Activated T-helper 1 cell treated with anti-CD3 and anti-CD28 coated beads, Interleukin-12 subunit alpha, Interleukin-12 subunit beta, Interleukin-2, Interleukin-4 antibody, amounts not matched to agents 30 ng/mL and 10 ng/mL and 1 ng/mL, durations not matched to agents 14 hours and 24 hours and 36 hours (primary cell): Measurements from ENCODE around the gene DOCK10. TPM values are rescaled to one million over a fixed set of nuclear protein-coding genes. Genes with fewer than 3 reads are reported as not detected.

Experiments
- DNase-seq: peaks from one replicate; pipeline ENCODE4 v3.0.0; 2021; ENCODE audit warnings: low spot score
- H3K27ac Mint-ChIP-seq: one replicate; pipeline ENCODE4 v1.8.0; 2021; ENCODE audit warnings: mild to moderate bottlenecking, mixed read lengths
- H3K27me3 Mint-ChIP-seq: one replicate; pipeline ENCODE4 v1.8.0; 2022; ENCODE audit warnings: mild to moderate bottlenecking, moderate library complexity, mixed read lengths; ENCODE audit not compliant: insufficient read depth
- H3K36me3 Mint-ChIP-seq: one replicate; pipeline ENCODE4 v1.8.0; 2021; ENCODE audit warnings: low read depth, mixed read lengths
- H3K4me1 Mint-ChIP-seq: one replicate; pipeline ENCODE4 v1.8.0; 2021; ENCODE audit warnings: low read depth, mixed read lengths
- H3K4me3 Mint-ChIP-seq: one replicate; pipeline ENCODE4 v1.8.0; 2021; ENCODE audit warnings: mild to moderate bottlenecking, moderate library complexity, mixed read lengths
- H3K9me3 Mint-ChIP-seq: one replicate; pipeline ENCODE4 v1.8.0; 2021; ENCODE audit warnings: mixed read lengths
- intact Hi-C: fragments of 100-400 bp; cut with micrococcal nuclease; formaldehyde crosslinking; loops from one replicate; pipeline ENCODE4 v1.15.1; 2024
- total RNA-seq: library from RNA; stranded (reverse); gene quantifications from 2 replicates; pipeline ENCODE4 v1.2.3, GENCODE V29; 2022

Gene DOCK10
- total RNA-seq, 1 donor from 2014 or later: 159 TPM

DNA sequence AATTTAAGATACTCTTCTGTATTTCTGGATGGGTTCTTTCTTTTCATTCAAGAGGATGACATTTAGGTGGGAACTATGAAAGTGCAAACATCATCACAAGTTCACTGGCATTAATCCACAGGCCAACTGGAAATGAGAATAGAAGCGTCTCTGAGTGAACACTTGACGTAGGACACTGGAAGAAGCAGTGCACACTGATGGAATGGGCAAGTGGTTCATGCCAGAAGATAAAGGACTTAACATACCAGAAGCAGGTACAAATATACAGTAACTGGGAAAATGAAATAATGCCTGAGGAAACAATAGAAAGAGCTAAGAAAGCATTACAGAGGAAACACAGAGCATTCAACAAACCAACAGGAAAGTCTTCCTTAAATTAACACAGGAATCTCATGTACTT is 205.2 kb downstream of the DOCK10 start:
- Mint-ChIP-seq H3K4me1 (peaks cover 6% of the 10 kb centered on the region), H3K9me3 (peaks cover 7% of the 10 kb centered on the region), H3K4me3 (no peak overlapping the region), H3K27ac (no peak overlapping the region), H3K36me3 (peaks cover 70% of the 10 kb centered on the region), H3K27me3 (no peaks in the 10 kb centered on the region)
- no peak for DNase-seq
- intact Hi-C loops: loop anchor here (5.0 kb wide), 1 partner anchor 35 kb away; no protein-coding TSS in a partner anchor

GRCh38 chr2:224836263-224836662 is 206.0 kb downstream of the DOCK10 start:
- Mint-ChIP-seq H3K9me3 (peaks cover 7% of the 10 kb centered on the region), H3K4me3 (no peak overlapping the region), H3K27ac (no peak overlapping the region), H3K27me3 (no peaks in the 10 kb centered on the region), H3K36me3 (peaks cover 71% of the 10 kb centered on the region), H3K4me1 (peaks cover 6% of the 10 kb centered on the region)
- DNase-seq: no peak
- intact Hi-C loops: loop anchor here (5.0 kb wide), 1 partner anchor 34 kb away; no protein-coding TSS in a partner anchor

- no peak overlapping the region for H3K27ac Mint-ChIP-seq
- peaks cover 7% of the 10 kb centered on the region for H3K9me3 Mint-ChIP-seq
- no peak for DNase-seq
- no peak overlapping the region for H3K4me3 Mint-ChIP-seq
- H3K36me3 Mint-ChIP-seq: peaks cover 66% of the 10 kb centered on the region
- no peaks in the 10 kb centered on the region for H3K27me3 Mint-ChIP-seq
- H3K4me1 Mint-ChIP-seq: peaks cover 6% of the 10 kb centered on the region
- intact Hi-C loops: loop anchor here (2.0 to 5.0 kb wide), 2 partner anchors 33 to 45 kb away; no protein-coding TSS in a partner anchor
Measured at GRCh38 chr2:224835405-224835804, 206.9 kb downstream of the DOCK10 start.

- Mint-ChIP-seq H3K4me1 (no peaks in the 10 kb centered on the region), H3K27ac (no peak overlapping the region), H3K36me3 (peaks cover 64% of the 10 kb centered on the region), H3K4me3 (no peak overlapping the region), H3K9me3 (no peaks in the 10 kb centered on the region), H3K27me3 (no peaks in the 10 kb centered on the region)
- intact Hi-C loops: loop anchor here (2.0 kb wide), 1 partner anchor 43 kb away; no protein-coding TSS in a partner anchor
- no peak for DNase-seq
Measured at GRCh38 chr2:224833986-224834385, 208.3 kb downstream of the DOCK10 start.

DNA sequence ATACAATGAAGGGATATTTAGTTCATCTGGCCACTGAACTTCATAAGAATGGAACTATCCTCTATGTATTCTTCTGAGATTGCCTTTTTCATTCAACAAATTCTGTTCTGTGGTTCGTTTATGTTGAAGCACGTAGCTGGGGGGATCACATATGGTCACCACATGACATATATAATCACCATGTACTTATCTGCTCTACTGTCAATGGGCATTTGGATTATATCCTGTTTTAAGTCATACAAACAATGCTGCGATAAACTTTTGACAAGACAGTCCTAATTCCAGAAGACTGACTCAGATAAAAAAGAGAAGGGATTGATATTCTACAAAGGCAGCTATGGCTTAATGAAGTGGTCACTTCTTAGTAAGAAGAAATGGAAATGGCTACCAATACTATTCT is 210.1 kb downstream of the DOCK10 start:
- intact Hi-C loops: no loop called here
- H3K27ac Mint-ChIP-seq: no peak overlapping the region
- DNase-seq: no peak
- H3K9me3 Mint-ChIP-seq: no peaks in the 10 kb centered on the region
- H3K4me1 Mint-ChIP-seq: no peaks in the 10 kb centered on the region
- H3K27me3 Mint-ChIP-seq: no peaks in the 10 kb centered on the region
- H3K4me3 Mint-ChIP-seq: no peak overlapping the region
- H3K36me3 Mint-ChIP-seq: peaks cover 68% of the 10 kb centered on the region

- no peaks in the 10 kb centered on the region for H3K27me3 Mint-ChIP-seq
- DNase-seq: no peak
- H3K4me1 Mint-ChIP-seq: no peaks in the 10 kb centered on the region
- intact Hi-C loops: no loop called here
- H3K9me3 Mint-ChIP-seq: no peaks in the 10 kb centered on the region
- peaks cover 70% of the 10 kb centered on the region for H3K36me3 Mint-ChIP-seq
- no peak overlapping the region for H3K27ac Mint-ChIP-seq
- no peak overlapping the region for H3K4me3 Mint-ChIP-seq
Measured at GRCh38 chr2:224831530-224831929, 210.7 kb downstream of the DOCK10 start.

DNA sequence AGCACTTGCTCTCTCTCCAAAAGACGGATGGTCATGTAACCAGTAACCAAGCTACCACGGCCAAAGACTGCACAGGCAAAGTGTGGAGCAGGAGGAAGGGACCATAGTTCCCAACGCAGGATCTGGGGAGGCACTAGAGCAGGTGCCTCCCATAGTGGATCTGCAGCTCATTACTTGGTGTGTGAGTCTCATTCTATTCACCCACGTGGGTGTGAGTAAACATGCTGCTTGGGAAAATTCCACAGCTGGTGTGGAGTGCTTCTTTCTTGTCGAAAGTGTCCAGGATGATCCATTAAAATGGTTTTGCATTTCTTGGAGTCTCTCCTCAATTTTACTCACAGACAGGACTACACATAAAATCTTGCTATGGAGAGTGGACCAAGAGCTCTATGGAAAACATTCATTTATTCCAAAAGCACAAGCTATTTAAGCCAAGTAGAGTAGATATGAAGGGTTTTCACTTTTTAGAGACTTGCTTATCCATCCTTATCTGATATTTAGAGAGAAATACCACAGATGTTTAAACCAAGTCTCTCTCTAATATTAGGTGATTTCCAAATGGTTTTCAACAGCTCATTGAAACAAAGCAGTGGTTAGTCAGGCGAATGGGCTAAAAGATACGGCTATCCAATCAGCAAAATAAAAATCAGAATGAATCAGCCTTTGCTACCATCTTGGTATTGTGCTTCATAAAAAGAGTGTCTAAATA is 221.8 kb downstream of the DOCK10 start:
- intact Hi-C loops: no loop called here
- no peak for DNase-seq
- Mint-ChIP-seq H3K36me3 (peaks cover 56% of the 10 kb centered on the region), H3K4me1 (no peaks in the 10 kb centered on the region), H3K27ac (no peak overlapping the region), H3K4me3 (no peak overlapping the region), H3K27me3 (no peaks in the 10 kb centered on the region), H3K9me3 (peaks cover 7% of the 10 kb centered on the region)

DNA sequence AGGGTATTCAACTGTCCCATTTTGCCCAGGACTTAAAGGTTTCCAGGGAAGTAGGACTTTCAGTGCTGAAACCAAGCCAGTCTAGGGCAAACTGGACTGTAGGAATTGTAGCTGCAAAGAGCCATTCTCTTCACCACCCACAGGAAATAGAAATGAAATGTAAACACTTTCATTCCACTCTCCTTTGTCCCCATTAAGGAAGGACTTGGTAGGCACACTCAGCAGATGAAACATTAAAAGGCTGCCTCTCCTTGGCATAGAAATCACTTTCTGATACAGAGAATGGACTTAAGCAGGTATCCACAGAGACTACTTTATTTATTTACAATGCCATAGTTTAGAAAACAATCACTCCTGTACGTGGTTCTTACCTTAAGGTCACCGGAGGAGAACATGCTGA is 223.2 kb downstream of the DOCK10 start:
- intact Hi-C loops: no loop called here
- H3K36me3 Mint-ChIP-seq: peaks cover 61% of the 10 kb centered on the region
- no peaks in the 10 kb centered on the region for H3K4me1 Mint-ChIP-seq
- H3K27ac Mint-ChIP-seq: no peak overlapping the region
- DNase-seq: no peak
- no peak overlapping the region for H3K4me3 Mint-ChIP-seq
- no peaks in the 10 kb centered on the region for H3K27me3 Mint-ChIP-seq
- peaks cover 12% of the 10 kb centered on the region for H3K9me3 Mint-ChIP-seq

GRCh38 chr2:224817676-224818075 is 224.6 kb downstream of the DOCK10 start:
- intact Hi-C loops: no loop called here
- Mint-ChIP-seq H3K4me3 (no peak overlapping the region), H3K27me3 (no peaks in the 10 kb centered on the region), H3K36me3 (peaks cover 61% of the 10 kb centered on the region), H3K4me1 (no peaks in the 10 kb centered on the region), H3K9me3 (peaks cover 12% of the 10 kb centered on the region), H3K27ac (no peak overlapping the region)
- DNase-seq: no peak

DNA sequence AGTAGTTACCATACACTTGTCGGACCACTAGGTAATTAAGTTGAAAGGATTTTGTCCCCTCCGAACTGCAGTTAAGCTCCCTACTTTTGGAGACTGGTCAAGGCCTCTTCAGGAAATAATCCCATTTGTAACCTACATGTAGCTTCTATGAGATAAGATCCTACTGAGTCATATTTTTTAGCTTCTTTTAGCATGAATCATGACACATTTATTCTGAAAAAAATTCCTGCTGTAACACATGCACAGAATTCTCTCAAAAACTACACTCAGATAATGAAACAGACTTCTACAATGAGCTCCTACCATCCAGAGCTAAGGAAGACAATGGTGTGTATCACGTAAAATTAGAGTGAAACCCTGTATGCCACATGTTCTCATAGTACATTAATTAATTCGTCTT is 225.5 kb downstream of the DOCK10 start:
- Mint-ChIP-seq H3K4me3 (no peak overlapping the region), H3K4me1 (no peaks in the 10 kb centered on the region), H3K36me3 (peaks cover 64% of the 10 kb centered on the region), H3K27ac (no peak overlapping the region), H3K27me3 (no peaks in the 10 kb centered on the region), H3K9me3 (peaks cover 12% of the 10 kb centered on the region)
- no peak for DNase-seq
- intact Hi-C loops: no loop called here

DNA sequence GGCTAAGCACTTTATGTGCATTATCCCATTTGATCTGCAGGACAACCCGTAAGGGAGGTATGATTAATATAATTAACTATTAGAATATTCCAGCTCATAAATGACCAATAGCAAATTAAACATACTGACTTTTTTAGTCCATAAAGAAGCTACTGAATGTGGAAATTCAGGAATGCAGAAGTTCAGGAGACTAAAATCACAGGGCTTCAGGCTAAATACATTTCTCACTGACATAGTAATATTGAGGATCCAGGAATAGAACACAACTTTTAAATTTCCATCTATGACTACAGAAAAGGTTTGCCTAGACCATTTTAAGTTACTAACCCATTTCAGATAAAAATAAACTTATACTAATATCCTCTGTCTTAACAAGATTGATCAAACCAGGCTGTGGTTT is 228.7 kb downstream of the DOCK10 start:
- intact Hi-C loops: loop anchor here (1.0 kb wide), 1 partner anchor 11 kb away; no protein-coding TSS in a partner anchor
- Mint-ChIP-seq H3K9me3 (peaks cover 12% of the 10 kb centered on the region), H3K4me3 (no peak overlapping the region), H3K36me3 (peaks cover 61% of the 10 kb centered on the region), H3K27ac (no peak overlapping the region), H3K4me1 (no peaks in the 10 kb centered on the region), H3K27me3 (no peaks in the 10 kb centered on the region)
- no peak for DNase-seq

DNA sequence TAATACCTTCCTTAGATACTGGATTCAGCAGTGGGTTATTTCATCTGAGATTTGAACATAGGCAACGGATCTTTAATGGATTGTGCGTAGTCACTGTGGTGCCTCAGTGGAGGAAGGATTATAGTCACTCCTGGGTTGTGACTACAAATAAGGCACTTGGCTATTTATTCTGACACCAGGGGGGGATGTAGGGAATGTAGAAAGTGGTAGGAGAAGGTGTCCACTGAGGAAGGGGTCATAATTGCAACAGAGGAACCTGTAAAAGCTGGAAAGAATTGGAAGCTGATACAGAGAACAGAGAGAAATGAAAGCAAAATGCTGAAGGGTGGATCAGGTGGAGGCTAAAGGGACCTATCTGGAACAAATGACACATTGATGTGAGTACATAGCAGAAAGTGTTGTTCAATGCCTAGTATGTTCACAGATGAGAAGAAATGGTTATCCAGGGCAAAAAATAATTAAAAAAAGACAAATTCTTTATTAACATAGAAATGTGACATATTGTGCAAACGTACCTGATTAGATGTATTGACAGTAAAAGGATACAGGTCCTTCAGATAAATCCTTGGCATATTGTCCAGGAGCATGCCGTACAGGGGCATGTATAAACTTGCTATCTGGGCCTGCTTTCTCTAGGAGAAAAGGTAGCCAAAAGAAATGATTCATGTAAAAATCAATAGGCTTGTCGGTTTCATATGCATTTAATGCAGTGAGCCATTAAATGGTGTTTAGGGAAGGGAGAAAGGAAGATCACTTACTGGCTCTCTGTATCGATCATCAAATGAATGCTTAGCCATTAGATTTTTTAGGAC is 234.9 kb downstream of the DOCK10 start:
- no peak for DNase-seq
- no peaks in the 10 kb centered on the region for H3K4me1 Mint-ChIP-seq
- peaks cover 57% of the 10 kb centered on the region for H3K36me3 Mint-ChIP-seq
- H3K27ac Mint-ChIP-seq: peak overlapping the region; percentile 63
- H3K27me3 Mint-ChIP-seq: no peaks in the 10 kb centered on the region
- H3K9me3 Mint-ChIP-seq: no peaks in the 10 kb centered on the region
- H3K4me3 Mint-ChIP-seq: no peak overlapping the region
- intact Hi-C loops: loop anchor here (5.0 to 10.0 kb wide), 2 partner anchors 67 to 195 kb away; no protein-coding TSS in a partner anchor

- no peak for DNase-seq
- Mint-ChIP-seq H3K27me3 (no peaks in the 10 kb centered on the region), H3K4me1 (no peaks in the 10 kb centered on the region), H3K4me3 (no peak overlapping the region), H3K36me3 (peaks cover 63% of the 10 kb centered on the region), H3K9me3 (no peaks in the 10 kb centered on the region), H3K27ac (no peak overlapping the region)
- intact Hi-C loops: loop anchor here (5.0 to 10.0 kb wide), 2 partner anchors 33 to 71 kb away; no protein-coding TSS in a partner anchor
Measured at GRCh38 chr2:224803930-224804329, 238.3 kb downstream of the DOCK10 start.
